Medulla oblongata (tissue), 1 donor: ENCODE data around the gene CRYBA4.
"Not testable (repeated sequence)": the region's sequence is repeated elsewhere in the genome, so short reads cannot be mapped to it uniquely, and the experiment has no call there.

Source experiments
- DNase-seq: peaks from one replicate; pipeline ENCODE4 v3.0.0-alpha.2; 2015; ENCODE audit errors: extremely low spot score

The CRYBA4 gene

DNA sequence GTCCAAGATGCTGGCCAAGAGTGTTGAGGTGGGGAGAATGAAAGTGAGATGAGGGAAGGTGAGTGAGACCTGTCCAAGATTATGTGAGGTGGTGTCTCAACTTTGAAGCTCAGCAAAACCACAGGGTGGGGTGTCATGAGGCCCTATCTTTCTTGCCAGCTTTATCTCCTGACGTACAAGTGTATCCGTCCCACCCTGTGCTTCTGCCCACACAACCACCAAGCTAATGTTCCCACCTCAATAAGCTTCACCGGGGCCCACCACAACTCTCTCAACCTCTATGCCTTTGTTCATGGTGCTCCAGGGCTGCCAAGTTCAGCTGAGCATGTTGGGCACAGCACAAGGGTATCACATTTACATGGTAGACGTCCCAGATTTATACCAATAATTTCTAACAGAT, 24.7 kb upstream of the CRYBA4 start:
- no peak for DNase-seq

- no peak for DNase-seq
These were observed 24.3 kb upstream of the CRYBA4 start for GRCh38 chr22:26597480-26597879.

- no peak for DNase-seq
These were observed 22.3 kb upstream of the CRYBA4 start for GRCh38 chr22:26599505-26599904.

DNA sequence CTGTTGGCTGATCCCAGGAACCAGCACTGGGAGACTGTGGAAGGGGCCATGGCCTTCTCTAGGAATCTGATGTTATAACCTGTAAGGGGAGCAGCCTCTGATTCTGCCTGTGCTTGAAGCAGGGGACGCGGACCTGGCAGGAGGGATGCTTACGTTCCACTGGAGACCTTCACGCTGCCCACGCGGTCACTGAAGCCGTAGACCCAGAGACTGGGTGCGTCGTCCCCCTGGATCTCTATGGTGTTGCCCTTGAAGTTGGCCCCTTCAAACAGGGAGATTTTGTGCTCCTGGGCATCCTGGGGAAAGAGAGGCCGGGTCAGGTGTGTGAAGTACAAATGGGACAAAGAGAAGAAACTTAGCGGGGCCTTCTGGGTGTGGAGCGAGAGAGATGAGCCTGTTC, 20.0 kb upstream of the CRYBA4 start:
- DNase-seq: no peak

DNA sequence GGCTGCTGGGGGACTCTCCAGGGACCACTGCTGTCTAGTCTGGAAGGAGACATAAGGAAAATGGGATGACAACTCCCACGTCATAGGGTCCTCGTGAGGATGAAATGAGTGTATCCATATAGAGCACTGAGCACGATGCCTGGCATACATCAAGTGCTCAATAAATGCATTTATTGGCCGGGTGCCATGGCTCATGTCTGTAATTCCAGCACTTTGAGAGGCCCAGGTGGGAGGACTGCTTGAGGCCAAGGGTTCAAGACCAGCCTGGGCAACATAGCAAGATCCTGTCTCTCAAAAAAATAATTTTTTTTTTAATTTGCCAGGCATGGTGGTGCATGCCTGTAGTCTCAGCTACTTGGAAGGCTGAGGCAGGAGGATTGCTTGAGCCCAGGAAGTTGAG, 19.6 kb upstream of the CRYBA4 start:
- DNase-seq: no peak

DNA sequence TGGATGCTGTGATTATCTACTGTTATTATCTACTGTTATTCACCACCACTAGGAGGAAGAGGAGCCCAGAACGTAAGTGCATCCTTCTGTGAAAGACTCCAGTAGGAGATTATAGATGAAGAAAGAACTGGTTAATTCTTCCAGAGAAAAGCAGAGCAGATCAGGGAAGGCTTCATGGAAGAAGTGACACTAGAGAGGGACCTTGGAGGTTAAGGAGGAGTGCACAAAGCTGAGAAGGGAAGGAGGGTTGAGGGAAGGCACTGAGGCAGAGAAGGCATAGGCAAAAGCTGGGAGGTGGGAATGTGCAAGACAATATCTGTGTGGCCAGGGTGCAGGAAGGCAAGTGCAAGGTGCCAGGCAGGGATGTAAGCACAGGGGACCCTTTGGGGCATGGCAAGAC, 17.4 kb upstream of the CRYBA4 start:
- DNase-seq: no peak

DNA sequence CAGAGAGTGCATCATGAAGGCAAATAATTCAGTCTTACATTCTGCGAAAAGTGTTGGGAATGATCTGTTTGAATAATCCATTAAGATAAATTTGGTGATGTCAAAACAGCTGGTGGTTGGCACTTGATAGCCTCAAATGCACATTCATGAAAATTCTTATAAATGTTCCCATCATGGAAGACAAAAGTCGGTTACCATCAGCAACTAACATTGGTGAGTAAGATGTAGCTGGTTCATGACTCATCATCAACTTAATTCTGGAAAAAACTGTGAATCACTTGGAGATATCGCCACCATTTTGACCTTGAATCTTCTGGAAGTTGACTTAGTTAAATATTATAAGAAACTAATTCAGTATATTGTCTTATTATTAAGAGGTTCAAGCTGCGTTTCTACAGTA, 15.2 kb upstream of the CRYBA4 start:
- no peak for DNase-seq

- DNase-seq: no peak
These were observed 13.6 kb upstream of the CRYBA4 start for GRCh38 chr22:26608129-26608528.

DNA sequence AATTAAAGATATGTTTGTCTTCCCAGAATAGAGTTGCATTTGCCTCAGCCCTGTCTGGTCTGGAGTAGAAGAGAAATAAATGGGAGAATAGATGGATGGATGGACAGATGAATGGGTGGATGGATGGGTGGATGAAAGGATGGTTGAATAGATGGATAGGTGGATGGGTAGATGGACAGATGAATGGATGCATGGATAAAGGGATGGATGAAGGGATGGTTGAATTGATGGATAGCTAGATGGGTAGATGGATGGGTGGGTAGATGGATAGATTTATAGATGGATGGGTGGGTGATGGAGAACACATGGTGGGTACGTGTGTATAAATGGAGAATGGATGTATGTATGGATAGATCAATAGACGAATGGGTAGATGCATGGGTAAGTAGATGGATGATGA, 12.5 kb upstream of the CRYBA4 start:
- no peak for DNase-seq

- DNase-seq: peak; percentile 77
These were observed 11.4 kb upstream of the CRYBA4 start for GRCh38 chr22:26610072-26610958.

DNA sequence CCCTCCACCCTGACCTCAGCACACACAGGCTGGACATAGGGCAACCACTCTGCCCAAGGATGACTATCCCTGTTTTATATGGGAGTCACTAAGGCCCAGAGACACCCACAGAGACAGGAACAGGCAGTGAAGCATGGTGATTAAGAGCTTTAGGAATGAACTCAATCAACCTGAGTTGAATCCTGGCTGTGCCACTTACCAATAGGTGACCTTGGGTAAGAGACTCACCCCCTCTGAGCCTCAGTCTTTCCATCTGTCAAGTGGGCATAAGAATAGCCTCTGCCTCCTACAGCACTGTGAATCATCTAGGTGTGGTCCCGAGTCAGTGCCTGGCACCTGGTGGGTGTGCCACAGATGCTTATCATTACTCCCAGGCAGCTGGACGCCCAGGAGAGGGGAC, 10.8 kb upstream of the CRYBA4 start:
- no peak for DNase-seq

- DNase-seq: no peak
These were observed 9.1 kb upstream of the CRYBA4 start for GRCh38 chr22:26612652-26613051.

GRCh38 chr22:26613753-26614152, 8.0 kb upstream of the CRYBA4 start:
- not testable (repeated sequence) for DNase-seq

- no peak for DNase-seq
These were observed 7.4 kb upstream of the CRYBA4 start for GRCh38 chr22:26614322-26614721.

- DNase-seq: no peak
These were observed 6.6 kb upstream of the CRYBA4 start for GRCh38 chr22:26615149-26615548.

DNA sequence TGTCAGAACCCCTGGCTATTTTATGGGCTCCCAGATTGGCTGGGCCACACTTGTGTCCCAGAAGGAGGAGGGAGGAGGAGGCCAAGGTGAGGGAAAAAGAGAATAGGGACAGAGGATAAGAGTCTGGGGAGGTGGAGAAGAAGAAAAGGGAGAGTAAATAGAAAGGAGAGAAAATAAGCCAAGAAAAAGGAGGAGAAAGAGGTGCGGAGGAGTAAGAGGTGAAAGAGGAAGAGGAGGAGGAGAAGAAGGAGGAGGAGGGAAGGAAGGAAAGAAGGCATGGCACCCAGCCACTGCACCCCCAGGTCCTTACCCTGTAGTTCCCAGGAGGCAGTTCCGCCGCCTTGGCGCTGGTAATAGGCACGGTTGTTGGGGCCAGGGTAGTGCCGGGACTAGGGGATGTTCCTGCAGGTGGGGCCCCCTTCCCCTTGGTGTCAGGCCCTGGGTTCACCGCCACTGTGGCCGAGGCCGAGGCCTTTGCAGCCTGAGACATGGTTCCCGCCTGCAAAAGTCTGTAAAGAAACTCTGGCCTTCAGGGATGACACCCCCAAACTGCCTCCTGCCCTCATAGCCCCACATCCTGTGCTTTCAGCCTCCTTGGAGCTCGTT, 5.8 kb upstream of the CRYBA4 start:
- DNase-seq: no peak

DNA sequence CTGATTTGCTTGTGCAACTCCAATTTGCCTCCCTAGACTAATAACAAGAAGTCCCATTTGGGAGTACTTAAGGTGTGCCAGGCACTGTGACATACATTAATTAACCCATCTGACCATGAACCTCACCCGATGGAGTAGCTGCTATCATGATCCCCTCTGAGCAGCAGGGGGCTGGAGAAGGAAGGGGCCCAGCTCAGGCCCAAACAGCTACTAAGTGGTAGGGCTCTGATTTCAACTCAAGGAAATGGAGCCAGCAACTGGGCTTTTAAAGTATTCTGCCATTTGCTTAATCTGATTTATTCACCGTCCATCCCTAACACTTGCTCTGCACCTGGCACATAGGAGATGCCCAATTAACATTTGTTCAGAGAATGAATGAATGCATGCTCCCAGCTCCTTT, 5.1 kb upstream of the CRYBA4 start:
- DNase-seq: no peak

GRCh38 chr22:26617271-26618199, 4.2 kb upstream of the CRYBA4 start, which contains the start of gene CRYBB1:
Gene CRYBB1, minus strand, starts transcription at chr22:26618027. Its CDS starts 1,708 bp downstream, at chr22:26616319.
- peak; percentile 43 for DNase-seq

DNA sequence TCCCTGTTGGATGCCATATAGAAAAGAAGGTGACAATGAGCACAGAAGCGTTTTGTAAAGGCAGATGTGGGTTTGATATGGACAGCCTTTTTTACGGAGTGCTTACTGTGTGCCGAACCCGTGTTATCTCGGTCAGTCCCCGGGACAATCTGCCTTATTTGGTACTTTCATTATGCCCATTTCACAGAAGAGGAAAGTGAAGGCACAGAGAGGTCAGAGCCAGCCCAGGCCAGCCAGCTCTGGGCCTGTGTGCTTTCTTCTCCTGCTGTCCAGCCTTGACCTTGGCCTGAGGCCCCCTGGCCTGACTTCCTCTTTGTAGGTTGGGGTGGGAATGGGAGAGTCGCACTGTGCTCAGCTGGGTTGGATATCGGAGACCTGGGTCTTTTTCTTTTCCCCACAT, 3.3 kb upstream of the CRYBA4 start:
- DNase-seq: no peak

DNA sequence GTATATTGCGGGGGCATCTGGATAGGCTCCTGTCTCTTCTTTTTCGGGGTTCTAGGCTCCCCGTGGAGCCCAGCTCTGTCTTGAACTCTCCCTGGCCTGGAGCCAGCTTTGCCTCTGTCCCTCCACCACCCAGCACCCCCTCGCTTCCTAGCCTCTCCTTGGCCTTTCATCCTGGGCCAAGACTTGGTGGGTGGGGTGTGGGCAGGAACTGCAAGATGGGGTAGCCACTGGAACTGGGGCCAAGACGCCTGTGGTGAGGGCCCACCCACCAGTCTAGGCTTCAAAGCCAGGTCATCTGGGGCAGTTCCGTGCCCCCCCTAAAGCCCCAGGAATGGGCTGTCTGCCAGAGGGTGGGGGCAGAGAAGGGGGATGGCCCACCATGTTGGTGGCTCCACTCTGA, 2.3 kb upstream of the CRYBA4 start:
- no peak for DNase-seq

DNA sequence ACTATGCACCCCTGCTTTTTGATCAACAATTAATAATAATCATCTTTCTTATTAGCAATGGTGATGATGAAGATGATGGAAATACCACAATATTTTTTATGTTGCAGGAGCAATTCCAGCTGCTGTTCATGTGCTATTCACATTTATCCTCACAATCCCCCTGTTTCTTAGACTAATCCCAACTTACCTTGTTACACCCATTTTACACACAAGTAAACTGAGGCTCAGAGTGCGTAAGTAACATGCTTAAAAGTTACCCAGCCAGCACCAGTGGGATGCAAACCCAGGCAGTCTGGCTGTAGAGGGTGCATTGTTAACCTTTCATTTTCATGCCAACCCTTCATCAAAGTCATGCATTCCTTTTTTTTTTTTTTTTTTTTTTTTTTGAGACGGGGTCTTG, 1.6 kb upstream of the CRYBA4 start:
- no peak for DNase-seq

- DNase-seq: no peak
These were observed 2.2 kb downstream of the CRYBA4 start for GRCh38 chr22:26623984-26624383.
